ENCODE data around the gene MED1.

The MED1 gene

GRCh38 chr17:39359994-39360393 is 91.1 kb downstream of the MED1 start:
- no peak for DNase-seq

- DNase-seq, result no peak
These were observed 93.1 kb downstream of the MED1 start for GRCh38 chr17:39357986-39358385.

GRCh38 chr17:39357488-39357887 is 93.6 kb downstream of the MED1 start:
- DNase-seq, result no peak

Data from SHP77 treated with DMSO at 0.1 percent for 48 hours (cell line).